ENCODE data around the gene RALGPS2. TPM values are rescaled to one million over a fixed set of nuclear protein-coding genes. Genes with fewer than 3 reads are reported as not detected.

RALGPS2 gene
- polyA plus RNA-seq (ENCODE audit: insufficient read length in 10 of 10) = 10 to 100 TPM; 31.5 to 61.9 (median 39.4) TPM
- long read RNA-seq, donor 1, full-length matches to known transcripts = 2 of 2 reads
- long read RNA-seq, donor 1, partial matches to known transcripts = 0 of 2 reads
- long read RNA-seq, donor 1, other reads (novel, unspliced or antisense) = 0 of 2 reads
- long read RNA-seq, donor 2, partial matches to known transcripts = 71 of 79 reads
- long read RNA-seq, donor 2, other reads (novel, unspliced or antisense) = 8 of 79 reads
- long read RNA-seq, donor 3 = 0 reads
- long read RNA-seq, donor 4, partial matches to known transcripts = 0 of 1 reads
- long read RNA-seq, donor 4, other reads (novel, unspliced or antisense) = 0 of 1 reads
- long read RNA-seq, donor 5, full-length matches to known transcripts = 1 of 171 reads
- long read RNA-seq, donor 5, partial matches to known transcripts = 134 of 171 reads
- long read RNA-seq, donor 5, other reads (novel, unspliced or antisense) = 36 of 171 reads
- long read RNA-seq, donor 6, full-length matches to known transcripts = 2 of 10 reads
- long read RNA-seq, donor 6, partial matches to known transcripts = 8 of 10 reads
- long read RNA-seq, donor 6, other reads (novel, unspliced or antisense) = 0 of 10 reads
- long read RNA-seq, donor 7, full-length matches to known transcripts = 3 of 82 reads
- long read RNA-seq, donor 7, partial matches to known transcripts = 62 of 82 reads
- long read RNA-seq, donor 7, other reads (novel, unspliced or antisense) = 17 of 82 reads
- long read RNA-seq, donor 8 = 0 reads
- long read RNA-seq, donor 9, partial matches to known transcripts = 0 of 6 reads
- long read RNA-seq, donor 9, other reads (novel, unspliced or antisense) = 6 of 6 reads

- DNase-seq = peak; percentile 84 to 93 (median 89)
These were observed at the start of gene RALGPS2 for GRCh38 chr1:178724728-178725465. TSS of gene RALGPS2 (plus strand) at chr1:178725244. CDS start at chr1:178776765, 51,521 bp downstream.

- no peak for DNase-seq
These were observed 45.8 kb upstream of the RALGPS2 start for GRCh38 chr1:178679237-178679636.

GRCh38 chr1:178682429-178682828 is 42.6 kb upstream of the RALGPS2 start:
- no peak for DNase-seq

- DNase-seq = no peak
These were observed 42.2 kb upstream of the RALGPS2 start for GRCh38 chr1:178682886-178683285.

GRCh38 chr1:178683291-178683690 is 41.8 kb upstream of the RALGPS2 start:
- DNase-seq = no peak

- no peak for DNase-seq
These were observed 40.9 kb upstream of the RALGPS2 start for GRCh38 chr1:178684111-178684510.

GRCh38 chr1:178684542-178685000 is 40.5 kb upstream of the RALGPS2 start:
- peak in 1 of 3 donors; percentile 83 for DNase-seq

- no peak for DNase-seq
These were observed 38.6 kb upstream of the RALGPS2 start for GRCh38 chr1:178686407-178686806.

GRCh38 chr1:178688244-178688643 is 36.8 kb upstream of the RALGPS2 start:
- no peak for DNase-seq

- peak in 2 of 3 donors; percentile 37 to 70 for DNase-seq
These were observed 35.3 kb upstream of the RALGPS2 start for GRCh38 chr1:178689769-178690168.

- peak in 1 of 3 donors; percentile 41 for DNase-seq
These were observed 34.5 kb upstream of the RALGPS2 start for GRCh38 chr1:178690496-178690895.

- no peak for DNase-seq
These were observed 32.3 kb upstream of the RALGPS2 start for GRCh38 chr1:178692564-178693327.

- DNase-seq = peak in 1 of 3 donors; percentile 27
These were observed 31.7 kb upstream of the RALGPS2 start for GRCh38 chr1:178693366-178693765.

GRCh38 chr1:178694923-178695525 is 30.0 kb upstream of the RALGPS2 start:
- no peak for DNase-seq

GRCh38 chr1:178702146-178702545 is 22.9 kb upstream of the RALGPS2 start:
- no peak for DNase-seq

GRCh38 chr1:178704833-178705232 is 20.2 kb upstream of the RALGPS2 start:
- DNase-seq = no peak

GRCh38 chr1:178706432-178706831 is 18.6 kb upstream of the RALGPS2 start:
- peak; percentile 62 to 90 (median 75) for DNase-seq

GRCh38 chr1:178713259-178713658 is 11.8 kb upstream of the RALGPS2 start:
- DNase-seq = no peak

- no peak for DNase-seq
These were observed 10.6 kb upstream of the RALGPS2 start for GRCh38 chr1:178714453-178714852.

GRCh38 chr1:178716111-178716510 is 8.9 kb upstream of the RALGPS2 start:
- DNase-seq = no peak

GRCh38 chr1:178718520-178718919 is 6.5 kb upstream of the RALGPS2 start:
- no peak for DNase-seq
